SK-N-SH (cell line): ENCODE results near the gene WRAP73.

Experiments used
- CTCF ChIP-seq: fragments of 200-600 bp; sonication (generic); IDR thresholded peaks from 2 replicates; pipeline ENCODE4 v1.6.1; 2017; ENCODE audit warnings: antibody characterized with exemption, mild to moderate bottlenecking, moderate library complexity
- GABPA ChIP-seq: IDR thresholded peaks from 2 replicates; pipeline ENCODE4 v1.4.0; 2012; ENCODE audit warnings: low read depth, mild to moderate bottlenecking
- MXI1 ChIP-seq: IDR thresholded peaks from 2 replicates; pipeline ENCODE4 v1.6.1; 2012; ENCODE audit warnings: mild to moderate bottlenecking, low read depth, low read length, improper control_type of control experiment
- NFIC ChIP-seq: IDR thresholded peaks from 2 replicates; pipeline ENCODE4 v1.4.0; 2012; ENCODE audit warnings: borderline replicate concordance
- TAF1 ChIP-seq: IDR thresholded peaks from 2 replicates; pipeline ENCODE4 v1.6.1; 2012; ENCODE audit warnings: low read depth, mild to moderate bottlenecking, low read length, moderate library complexity, borderline replicate concordance
- TCF12 ChIP-seq: IDR thresholded peaks from 2 replicates; pipeline ENCODE4 v1.4.0; 2012
- YY1 ChIP-seq: IDR thresholded peaks from 2 replicates; pipeline ENCODE4 v1.4.0; 2012; ENCODE audit warnings: low read depth, mild to moderate bottlenecking

DNA sequence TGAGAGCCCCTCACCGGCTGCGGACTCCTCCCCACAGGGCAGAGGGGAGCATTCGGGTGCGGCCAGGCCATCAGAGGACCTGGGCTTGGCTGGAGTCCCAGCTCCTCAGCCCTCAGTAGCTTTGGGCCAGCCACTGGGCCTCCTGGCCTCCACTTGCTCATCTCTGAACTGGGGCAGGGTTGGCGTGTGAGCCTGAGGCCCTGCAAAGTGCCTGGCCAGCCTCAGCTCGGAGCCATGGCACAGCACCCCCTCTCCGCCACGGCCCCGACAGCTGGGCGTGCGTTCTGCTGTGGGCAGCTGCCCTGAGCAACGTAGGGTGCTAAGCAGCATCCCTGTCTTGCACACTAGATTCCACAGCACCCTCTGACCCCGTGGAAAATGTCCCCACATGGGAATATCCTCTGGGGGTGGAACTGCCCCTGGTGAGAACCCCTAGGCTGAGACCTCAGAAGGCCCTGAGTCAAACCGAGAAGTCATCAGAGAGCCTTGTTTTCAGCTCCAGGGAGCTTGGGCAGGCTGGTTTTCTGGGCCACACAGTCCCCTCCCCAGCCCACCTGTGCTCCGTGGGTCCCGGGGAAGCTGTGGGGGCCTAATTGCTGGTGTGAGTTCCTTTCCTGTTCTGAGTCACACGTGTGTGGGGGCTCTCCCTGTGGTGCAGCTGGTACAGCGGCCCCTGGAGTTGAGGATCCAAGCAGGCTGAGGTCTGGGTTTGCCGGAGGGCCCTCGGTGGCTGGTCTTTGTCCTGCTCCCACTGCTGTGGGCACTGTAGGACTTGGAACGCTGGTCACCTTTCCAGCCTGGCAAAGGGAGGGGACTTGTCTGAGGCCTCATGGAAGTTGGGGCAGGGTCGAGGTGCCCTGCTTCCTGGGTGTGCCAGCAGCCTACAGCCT lies 26.9 kb upstream of the WRAP73 start:
- TF ChIP-seq CTCF (no peak), NFIC (no peak), GABPA (no peak), TAF1 (no peak), MXI1 (no peak), YY1 (no peak), TCF12 (no peak)
